Measurements from ENCODE around the gene FKBP6. TPM values are rescaled to one million over a fixed set of nuclear protein-coding genes. Genes with fewer than 3 reads are reported as not detected.

The FKBP6 gene, protein sequence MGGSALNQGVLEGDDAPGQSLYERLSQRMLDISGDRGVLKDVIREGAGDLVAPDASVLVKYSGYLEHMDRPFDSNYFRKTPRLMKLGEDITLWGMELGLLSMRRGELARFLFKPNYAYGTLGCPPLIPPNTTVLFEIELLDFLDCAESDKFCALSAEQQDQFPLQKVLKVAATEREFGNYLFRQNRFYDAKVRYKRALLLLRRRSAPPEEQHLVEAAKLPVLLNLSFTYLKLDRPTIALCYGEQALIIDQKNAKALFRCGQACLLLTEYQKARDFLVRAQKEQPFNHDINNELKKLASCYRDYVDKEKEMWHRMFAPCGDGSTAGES
- total RNA-seq: not detected in 2 replicates

DNA sequence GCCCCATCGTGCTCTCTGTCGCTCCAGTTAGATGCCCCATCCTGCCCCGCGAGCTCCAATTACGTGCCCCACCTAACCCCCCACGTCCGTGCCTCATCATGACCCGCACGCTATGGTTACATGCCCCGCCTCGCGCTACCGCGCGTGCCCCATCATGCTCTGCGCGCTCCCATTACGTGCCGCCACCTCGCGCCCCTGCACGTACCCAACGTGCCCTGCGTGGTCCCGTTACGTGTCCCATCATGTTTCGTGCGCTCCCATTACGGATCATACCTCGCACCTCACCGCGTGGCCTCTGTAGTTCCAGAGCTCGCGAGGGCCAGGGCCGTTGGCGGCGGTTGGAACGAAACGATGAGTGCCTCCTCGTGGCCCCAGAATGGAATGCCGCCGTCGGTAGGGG, at the start of gene FKBP6, which contains the start of gene TRIM50:
Gene FKBP6, plus strand, starts transcription at position 240 of the 400 bp plus-strand sequence. CDS start 268 bp downstream, outside the sequence.
Gene TRIM50, minus strand, starts transcription at position 161 of the 400 bp plus-strand sequence. CDS start 3,295 bp downstream, outside the sequence.

DNA sequence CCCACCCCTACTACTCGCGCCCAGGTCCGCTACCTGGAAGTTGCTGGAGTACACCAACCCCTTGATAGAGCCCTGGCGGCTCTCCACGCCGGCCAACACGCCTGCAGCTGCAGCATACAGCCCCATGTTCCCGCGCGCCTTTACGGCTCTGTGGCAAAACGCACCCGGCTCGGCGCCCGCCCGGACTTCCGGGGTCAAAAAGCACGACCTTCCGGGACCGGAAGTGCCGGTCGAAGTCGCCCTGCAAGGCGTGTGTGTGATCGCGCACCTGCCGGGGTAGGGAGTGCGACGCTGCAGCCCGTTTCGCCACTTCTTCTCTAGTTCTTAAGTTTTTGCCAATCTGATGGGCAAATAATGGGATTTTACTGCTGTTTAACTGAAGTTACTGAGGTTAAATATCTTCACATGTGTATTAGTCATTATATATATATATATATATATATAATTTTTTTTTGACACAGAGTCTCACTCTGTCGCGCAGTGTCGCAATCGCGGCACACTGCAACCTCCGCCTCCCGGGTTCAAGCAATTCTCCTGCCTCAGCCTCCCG, 19.2 kb upstream of the FKBP6 start, which contains the start of gene NSUN5:
Gene NSUN5, minus strand, starts transcription at position 162 of the 550 bp plus-strand sequence. Its CDS starts 36 bp downstream, at position 126.

Other genes starting within 250 kb of the FKBP6 start
- not detected in 2 replicates for gene SPDYE9, start 242.1 kb upstream of the FKBP6 start, total RNA-seq
- 8.1 and 13.0 TPM in 2 replicates for gene NSUN5, start 19.3 kb upstream of the FKBP6 start, total RNA-seq
- not detected in 2 replicates for gene TRIM50, start 79 bp upstream of the FKBP6 start, total RNA-seq
- 0.65 and 1.6 TPM in 2 replicates for gene FZD9, start 105.6 kb downstream of the FKBP6 start, total RNA-seq
- 47.4 and 52.7 TPM in 2 replicates for gene BAZ1B, start 194.1 kb downstream of the FKBP6 start, total RNA-seq
- 24.0 and 24.9 TPM in 2 replicates for gene BCL7B, start 229.5 kb downstream of the FKBP6 start, total RNA-seq

All from smooth muscle cell of the pulmonary artery (primary cell).